K562 treated with DMSO at 1 percent for 4 hours (cell line): Measurements from ENCODE around the gene FAM9C. TPM values are rescaled to one million over a fixed set of nuclear protein-coding genes. Genes with fewer than 3 reads are reported as not detected.

Experiments
- total RNA-seq: library from RNA; unstranded; fragments of 300-600 nt; gene quantifications from 2 replicates; pipeline ENCODE4 v1.2.3, GENCODE V29; 2022; ENCODE audit not compliant: insufficient read depth

The FAM9C gene
- total RNA-seq = not detected in 2 replicates

DNA sequence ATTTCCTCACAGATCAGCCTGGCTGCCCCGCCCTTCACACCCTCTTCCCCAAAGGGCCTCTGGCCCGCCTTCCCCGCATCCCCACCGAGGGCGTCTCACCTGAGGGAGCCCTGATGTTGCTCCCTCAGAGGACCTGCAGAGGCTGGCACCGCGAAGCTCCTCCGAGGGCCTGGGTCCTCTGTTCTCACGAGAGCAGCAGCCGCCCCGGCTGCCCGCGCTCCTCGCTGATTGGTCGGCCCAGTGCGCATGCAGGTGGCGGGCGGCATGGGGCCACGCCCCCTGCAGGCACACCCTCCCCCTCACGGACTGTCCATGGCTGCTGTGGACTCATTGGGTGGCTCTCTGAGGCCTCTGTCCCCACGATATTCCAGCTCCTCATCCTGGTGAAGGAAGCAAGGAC, at the start of gene FAM9C:
TSS of gene FAM9C (minus strand) at position 180 of the 400 bp plus-strand sequence. CDS start 831 bp downstream, outside the sequence.

Other genes with a start within 250 kb of the FAM9C start
- gene TLR7, start 177.5 kb downstream of the FAM9C start, total RNA-seq = 0.18 TPM in 1 of 2 replicates, not detected in the other
- gene TLR8, start 138.0 kb downstream of the FAM9C start, total RNA-seq = not detected in 2 replicates
- 3,453 and 3,711 TPM in 2 replicates for gene TMSB4X, start 69.5 kb downstream of the FAM9C start, total RNA-seq